ENCODE data around the gene GLIS1.

The GLIS1 gene

GRCh38 chr1:53721088-53721487 is 17.9 kb downstream of the GLIS1 start:
- no peak for DNase-seq (ENCODE audit: low read depth in 4 of 4, low spot score in 1 of 4)

- DNase-seq (ENCODE audit: low read depth in 4 of 4, low spot score in 1 of 4): no peak
Observed at GRCh38 chr1:53719469-53719868, 19.5 kb downstream of the GLIS1 start.

GRCh38 chr1:53718443-53718842 is 20.5 kb downstream of the GLIS1 start:
- no peak for DNase-seq (ENCODE audit: low read depth in 4 of 4, low spot score in 1 of 4)

GRCh38 chr1:53717025-53717804 is 21.7 kb downstream of the GLIS1 start:
- DNase-seq (ENCODE audit: low read depth in 4 of 4, low spot score in 1 of 4): no peak

GRCh38 chr1:53716150-53716549 is 22.8 kb downstream of the GLIS1 start:
- DNase-seq (ENCODE audit: low read depth in 4 of 4, low spot score in 1 of 4): no peak

GRCh38 chr1:53715478-53715877 is 23.5 kb downstream of the GLIS1 start:
- no peak for DNase-seq (ENCODE audit: low read depth in 4 of 4, low spot score in 1 of 4)

- no peak for DNase-seq (ENCODE audit: low read depth in 4 of 4, low spot score in 1 of 4)
Observed at GRCh38 chr1:53712276-53712675, 26.7 kb downstream of the GLIS1 start.

- DNase-seq (ENCODE audit: low read depth in 4 of 4, low spot score in 1 of 4): no peak
Observed at GRCh38 chr1:53710584-53710983, 28.4 kb downstream of the GLIS1 start.

- no peak for DNase-seq (ENCODE audit: low read depth in 4 of 4, low spot score in 1 of 4)
Observed at GRCh38 chr1:53708687-53709086, 30.3 kb downstream of the GLIS1 start.

GRCh38 chr1:53706356-53706755 is 32.6 kb downstream of the GLIS1 start:
- DNase-seq (ENCODE audit: low read depth in 4 of 4, low spot score in 1 of 4): no peak

GRCh38 chr1:53705446-53706096 is 33.4 kb downstream of the GLIS1 start:
- no peak for DNase-seq (ENCODE audit: low read depth in 4 of 4, low spot score in 1 of 4)

GRCh38 chr1:53704804-53705445 is 34.0 kb downstream of the GLIS1 start:
- no peak for DNase-seq (ENCODE audit: low read depth in 4 of 4, low spot score in 1 of 4)

- no peak for DNase-seq (ENCODE audit: low read depth in 4 of 4, low spot score in 1 of 4)
Observed at GRCh38 chr1:53704304-53704703, 34.7 kb downstream of the GLIS1 start.

- no peak for DNase-seq (ENCODE audit: low read depth in 4 of 4, low spot score in 1 of 4)
Observed at GRCh38 chr1:53703174-53703573, 35.8 kb downstream of the GLIS1 start.

- DNase-seq (ENCODE audit: low read depth in 4 of 4, low spot score in 1 of 4): no peak
Observed at GRCh38 chr1:53702341-53702740, 36.6 kb downstream of the GLIS1 start.

GRCh38 chr1:53700776-53701175 is 38.2 kb downstream of the GLIS1 start:
- DNase-seq (ENCODE audit: low read depth in 4 of 4, low spot score in 1 of 4): no peak

- no peak for DNase-seq (ENCODE audit: low read depth in 4 of 4, low spot score in 1 of 4)
Observed at GRCh38 chr1:53699981-53700380, 39.0 kb downstream of the GLIS1 start.

GRCh38 chr1:53698384-53698980 is 40.5 kb downstream of the GLIS1 start:
- no peak for DNase-seq (ENCODE audit: low read depth in 4 of 4, low spot score in 1 of 4)

GRCh38 chr1:53697721-53698383 is 41.1 kb downstream of the GLIS1 start:
- DNase-seq (ENCODE audit: low read depth in 4 of 4, low spot score in 1 of 4): no peak

GRCh38 chr1:53696990-53697389 is 42.0 kb downstream of the GLIS1 start:
- no peak for DNase-seq (ENCODE audit: low read depth in 4 of 4, low spot score in 1 of 4)

- DNase-seq (ENCODE audit: low read depth in 4 of 4, low spot score in 1 of 4): no peak
Observed at GRCh38 chr1:53696571-53696970, 42.4 kb downstream of the GLIS1 start.
